ENCODE data around the gene PLG.

GRCh38 chr6:160667639-160668481 is 34.2 kb upstream of the PLG start:
- TF ChIP-seq POLR2A (IDR thresholded peaks at IDR 0.05; ENCODE audit: low read depth, low read length) (no peak), CTCF (conservative IDR thresholded peaks at IDR 0.05; ENCODE audit: low read depth, low read length) (no peak), USF2 (IDR thresholded peaks at IDR 0.05; ENCODE audit: low read depth, low read length) (no peak), CHD1 (IDR thresholded peaks at IDR 0.05; ENCODE audit: low read depth, low read length) (no peak)

Data from IMR-90 (cell line).